WTC11 (cell line): ENCODE measurements around the gene DARS2.
A peak's percentile ranks its signal among the peaks of the same experiment; 100 is the strongest.

Experiments used
- ATF1 ChIP-seq: sonication (generic); formaldehyde crosslinking; IDR thresholded peaks from 2 replicates; pipeline ENCODE4 v1.8.1; 2023; ENCODE audit warnings: mild to moderate bottlenecking, moderate library complexity, missing genetic modification reagents
- NR3C1 ChIP-seq: sonication (generic); formaldehyde crosslinking; conservative IDR thresholded peaks from 2 replicates; pipeline ENCODE4 v1.8.1; 2023; ENCODE audit warnings: low read depth, mild to moderate bottlenecking, missing genetic modification reagents
- SMAD3 ChIP-seq: sonication (generic); formaldehyde crosslinking; IDR thresholded peaks from 2 replicates; pipeline ENCODE4 v1.8.0; 2022; ENCODE audit warnings: missing genetic modification reagents, mild to moderate bottlenecking, borderline replicate concordance
- TCF7 ChIP-seq: sonication (generic); formaldehyde crosslinking; IDR thresholded peaks from 2 replicates; pipeline ENCODE4 v1.8.0; 2022; ENCODE audit warnings: mild to moderate bottlenecking, low read depth, missing genetic modification reagents, moderate library complexity
- TF ChIP-seq, protein P1 (sequence below): fragments of 200-600 bp; IDR thresholded peaks from 2 replicates; pipeline ENCODE4 v1.8.0; 2022; ENCODE audit warnings: antibody characterized with exemption
- TF ChIP-seq, protein P2 (sequence below): sonication (generic); formaldehyde crosslinking; IDR thresholded peaks from 2 replicates; pipeline ENCODE4 v1.8.1; 2022; ENCODE audit warnings: low read depth, mild to moderate bottlenecking, moderate library complexity, missing genetic modification reagents, borderline replicate concordance
- TF ChIP-seq, protein P3 (sequence below): sonication (generic); formaldehyde crosslinking; IDR thresholded peaks from 2 replicates; pipeline ENCODE4 v1.8.1; 2022; ENCODE audit warnings: mild to moderate bottlenecking, missing genetic modification reagents, moderate library complexity, borderline replicate concordance

DNA sequence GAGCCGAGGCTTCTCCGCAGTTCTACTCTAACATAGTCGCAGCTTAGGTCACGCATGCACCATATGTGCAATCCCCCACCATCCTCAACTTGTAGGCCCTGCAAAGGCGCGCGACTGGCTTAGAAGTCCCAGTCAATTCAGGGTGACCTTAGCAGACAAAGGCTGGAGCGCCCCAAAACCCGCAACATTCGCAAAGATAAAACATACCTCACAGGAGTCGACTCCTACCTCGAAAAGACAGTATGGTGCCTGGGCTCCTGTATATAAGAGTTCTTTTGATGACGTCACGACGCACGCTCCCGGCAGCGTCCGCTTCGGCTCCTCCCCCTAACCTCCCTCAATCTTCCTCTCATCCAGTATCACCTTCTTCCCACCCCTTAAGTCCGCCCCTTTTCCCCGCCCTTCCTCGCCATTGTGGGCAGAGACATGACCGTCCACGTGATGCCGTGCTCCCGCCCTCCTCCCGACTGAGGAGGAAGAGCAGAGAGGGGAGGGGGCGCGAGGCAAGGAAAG lies 43.3 kb downstream of the DARS2 start, which contains the start of gene GAS5:
- TF ChIP-seq SMAD3 (CRISPR knock-in tag): peak; percentile 71; the same call in 1 of the 2 replicates
- TF ChIP-seq, protein P1, sequence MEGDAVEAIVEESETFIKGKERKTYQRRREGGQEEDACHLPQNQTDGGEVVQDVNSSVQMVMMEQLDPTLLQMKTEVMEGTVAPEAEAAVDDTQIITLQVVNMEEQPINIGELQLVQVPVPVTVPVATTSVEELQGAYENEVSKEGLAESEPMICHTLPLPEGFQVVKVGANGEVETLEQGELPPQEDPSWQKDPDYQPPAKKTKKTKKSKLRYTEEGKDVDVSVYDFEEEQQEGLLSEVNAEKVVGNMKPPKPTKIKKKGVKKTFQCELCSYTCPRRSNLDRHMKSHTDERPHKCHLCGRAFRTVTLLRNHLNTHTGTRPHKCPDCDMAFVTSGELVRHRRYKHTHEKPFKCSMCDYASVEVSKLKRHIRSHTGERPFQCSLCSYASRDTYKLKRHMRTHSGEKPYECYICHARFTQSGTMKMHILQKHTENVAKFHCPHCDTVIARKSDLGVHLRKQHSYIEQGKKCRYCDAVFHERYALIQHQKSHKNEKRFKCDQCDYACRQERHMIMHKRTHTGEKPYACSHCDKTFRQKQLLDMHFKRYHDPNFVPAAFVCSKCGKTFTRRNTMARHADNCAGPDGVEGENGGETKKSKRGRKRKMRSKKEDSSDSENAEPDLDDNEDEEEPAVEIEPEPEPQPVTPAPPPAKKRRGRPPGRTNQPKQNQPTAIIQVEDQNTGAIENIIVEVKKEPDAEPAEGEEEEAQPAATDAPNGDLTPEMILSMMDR: no peak
- TF ChIP-seq, protein P2, sequence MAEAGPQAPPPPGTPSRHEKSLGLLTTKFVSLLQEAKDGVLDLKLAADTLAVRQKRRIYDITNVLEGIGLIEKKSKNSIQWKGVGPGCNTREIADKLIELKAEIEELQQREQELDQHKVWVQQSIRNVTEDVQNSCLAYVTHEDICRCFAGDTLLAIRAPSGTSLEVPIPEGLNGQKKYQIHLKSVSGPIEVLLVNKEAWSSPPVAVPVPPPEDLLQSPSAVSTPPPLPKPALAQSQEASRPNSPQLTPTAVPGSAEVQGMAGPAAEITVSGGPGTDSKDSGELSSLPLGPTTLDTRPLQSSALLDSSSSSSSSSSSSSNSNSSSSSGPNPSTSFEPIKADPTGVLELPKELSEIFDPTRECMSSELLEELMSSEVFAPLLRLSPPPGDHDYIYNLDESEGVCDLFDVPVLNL (CRISPR knock-in tag): no peak
- no peak for TF ChIP-seq NR3C1
- TF ChIP-seq, protein P3, sequence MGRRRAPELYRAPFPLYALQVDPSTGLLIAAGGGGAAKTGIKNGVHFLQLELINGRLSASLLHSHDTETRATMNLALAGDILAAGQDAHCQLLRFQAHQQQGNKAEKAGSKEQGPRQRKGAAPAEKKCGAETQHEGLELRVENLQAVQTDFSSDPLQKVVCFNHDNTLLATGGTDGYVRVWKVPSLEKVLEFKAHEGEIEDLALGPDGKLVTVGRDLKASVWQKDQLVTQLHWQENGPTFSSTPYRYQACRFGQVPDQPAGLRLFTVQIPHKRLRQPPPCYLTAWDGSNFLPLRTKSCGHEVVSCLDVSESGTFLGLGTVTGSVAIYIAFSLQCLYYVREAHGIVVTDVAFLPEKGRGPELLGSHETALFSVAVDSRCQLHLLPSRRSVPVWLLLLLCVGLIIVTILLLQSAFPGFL (CRISPR knock-in tag): no peak
- no peak for TF ChIP-seq ATF1
- TF ChIP-seq TCF7: no peak
